Osteoblast (primary cell): ENCODE data around the gene RAB31. TPM values are rescaled to one million over a fixed set of nuclear protein-coding genes. Genes with fewer than 3 reads are reported as not detected.
"Not testable (repeated sequence)": the region's sequence is repeated elsewhere in the genome, so short reads cannot be mapped to it uniquely, and the experiment has no call there.

Experiments used
- DNase-seq: peaks from one replicate; pipeline ENCODE4 v3.0.0; 2011; ENCODE audit warnings: low spot score, mixed read lengths; ENCODE audit not compliant: insufficient read length; ENCODE audit errors: missing footprints
- H2AFZ ChIP-seq: 2 replicates; pipeline ENCODE4 v1.6.0; 2011; ENCODE audit warnings: mild to moderate bottlenecking, low read length
- H3K27ac ChIP-seq: 2 replicates; pipeline ENCODE4 v1.5.1; 2011; ENCODE audit warnings: mild to moderate bottlenecking, low read depth, low read length, moderate library complexity
- H3K27me3 ChIP-seq: 2 replicates; pipeline ENCODE4 v1.6.0; 2012; ENCODE audit warnings: mild to moderate bottlenecking, control low read depth, inconsistent platforms, low read length, moderate library complexity; ENCODE audit not compliant: insufficient read depth
- H3K36me3 ChIP-seq: 2 replicates; pipeline ENCODE4 v1.5.1; 2011; ENCODE audit warnings: mild to moderate bottlenecking, low read length, control low read depth, moderate library complexity; ENCODE audit not compliant: insufficient read depth
- H3K4me1 ChIP-seq: 2 replicates; pipeline ENCODE4 v1.5.1; 2011; ENCODE audit warnings: mild to moderate bottlenecking, low read length, control low read depth, moderate library complexity; ENCODE audit not compliant: insufficient read depth
- H3K4me2 ChIP-seq: 2 replicates; pipeline ENCODE4 v1.6.0; 2011; ENCODE audit warnings: mild to moderate bottlenecking, low read length; ENCODE audit not compliant: insufficient read depth
- H3K4me3 ChIP-seq: fragments of 200-600 bp; sonication (generic); 3 replicates; pipeline ENCODE4 v1.5.1; 2012; ENCODE audit warnings: mild to moderate bottlenecking, low read length, inconsistent platforms; ENCODE audit not compliant: insufficient read depth
- H3K79me2 ChIP-seq: 2 replicates; pipeline ENCODE4 v1.6.0; 2012; ENCODE audit warnings: mild to moderate bottlenecking, low read length, control low read depth, inconsistent platforms; ENCODE audit not compliant: insufficient read depth
- H3K9me3 ChIP-seq: 2 replicates; pipeline ENCODE4 v1.5.1; 2011; ENCODE audit warnings: low read depth, low read length, control low read depth
- H4K20me1 ChIP-seq: 2 replicates; pipeline ENCODE4 v1.6.0; 2012; ENCODE audit warnings: mild to moderate bottlenecking, low read length, control low read depth; ENCODE audit not compliant: insufficient read depth
- CTCF ChIP-seq: IDR thresholded peaks from 2 replicates; pipeline ENCODE4 v1.5.1; 2011; ENCODE audit warnings: mild to moderate bottlenecking, low read depth, low read length, moderate library complexity; ENCODE audit errors: extremely low read depth
- total RNA-seq: library from RNA; depleted of rRNA; stranded (reverse); fragments of >200 nt; gene quantifications from 2 replicates; pipeline ENCODE4 v1.2.3, GENCODE V29; 2012

Gene RAB31
- total RNA-seq, 1 donor, result 120 TPM

DNA sequence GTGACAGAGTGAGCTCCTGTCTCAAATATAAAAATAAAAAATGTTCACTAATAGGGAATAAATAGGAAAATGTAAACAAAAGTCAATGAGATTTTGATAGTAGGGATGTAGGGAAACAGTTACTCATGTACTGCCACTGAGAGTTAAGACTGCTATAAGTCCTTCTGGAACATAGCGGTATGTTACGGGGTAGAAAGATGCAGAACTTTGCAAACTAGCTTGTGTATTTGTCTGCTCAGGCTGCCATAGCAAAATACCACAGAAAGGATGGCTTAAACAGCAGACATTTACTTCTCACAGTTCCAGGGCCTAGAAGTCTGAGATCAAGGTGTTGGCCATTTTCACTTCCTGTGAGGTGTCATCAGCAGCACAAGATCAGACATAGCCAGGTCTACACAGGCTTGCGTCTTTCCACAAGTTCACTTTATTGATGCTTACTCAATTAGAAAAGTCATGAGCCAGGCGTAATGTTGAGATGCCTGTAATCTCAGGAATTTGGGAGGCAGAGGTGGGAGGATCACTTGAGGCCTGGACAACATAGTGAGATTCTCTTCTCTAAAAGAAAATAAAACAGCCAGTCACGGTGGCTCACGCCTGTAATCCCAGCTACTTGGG lies 186.5 kb downstream of the RAB31 start:
- no peak for DNase-seq
- no peaks in the 10 kb centered on the region for H3K9me3 ChIP-seq
- no peaks in the 10 kb centered on the region for H3K79me2 ChIP-seq
- no peaks in the 10 kb centered on the region for H4K20me1 ChIP-seq
- no peak overlapping the region for H3K27ac ChIP-seq
- H3K4me2 ChIP-seq, result no peak overlapping the region
- H3K4me1 ChIP-seq, result peaks cover 15% of the 10 kb centered on the region
- no peaks in the 10 kb centered on the region for H3K27me3 ChIP-seq
- no peak overlapping the region for H2AFZ ChIP-seq
- no peaks in the 10 kb centered on the region for H3K36me3 ChIP-seq
- no peak overlapping the region for H3K4me3 ChIP-seq
- no peak for TF ChIP-seq CTCF

GRCh38 chr18:9897129-9897528 lies 189.0 kb downstream of the RAB31 start:
- Histone ChIP-seq H3K36me3 (no peaks in the 10 kb centered on the region), H4K20me1 (no peaks in the 10 kb centered on the region), H3K27me3 (no peaks in the 10 kb centered on the region), H3K9me3 (no peaks in the 10 kb centered on the region), H2AFZ (no peak overlapping the region), H3K4me3 (no peak overlapping the region), H3K27ac (no peak overlapping the region), H3K4me2 (no peak overlapping the region), H3K4me1 (peaks cover 10% of the 10 kb centered on the region), H3K79me2 (no peaks in the 10 kb centered on the region)
- TF ChIP-seq CTCF, result no peak
- DNase-seq, result no peak

DNA sequence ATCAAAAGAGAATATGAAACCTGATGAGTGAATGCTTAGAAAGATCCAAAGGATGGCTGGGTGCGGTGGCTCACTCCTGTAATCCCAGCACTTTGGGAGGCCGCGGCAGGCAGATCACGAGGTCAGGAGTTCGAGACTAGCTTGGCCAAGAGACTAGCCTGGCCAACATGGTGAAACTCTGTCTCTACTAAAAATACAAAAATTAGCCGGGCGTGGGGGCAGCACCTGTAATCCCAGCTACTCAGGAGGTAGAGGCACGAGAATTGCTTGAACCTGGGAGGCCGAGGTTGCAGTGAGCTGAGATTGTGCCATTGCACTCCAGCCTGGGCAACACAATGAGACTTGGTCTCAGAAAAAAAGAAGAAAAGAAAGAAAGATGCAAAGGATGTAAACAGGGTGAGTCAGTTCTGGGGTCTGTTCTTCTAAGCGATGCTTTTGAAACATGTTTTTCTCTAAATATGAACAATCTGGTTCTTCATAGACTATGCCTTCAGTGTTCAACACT lies 189.7 kb downstream of the RAB31 start:
- not testable (repeated sequence) for H3K79me2 ChIP-seq, H3K9me3 ChIP-seq, H4K20me1 ChIP-seq, H2AFZ ChIP-seq, DNase-seq, H3K36me3 ChIP-seq, H3K4me3 ChIP-seq, H3K27ac ChIP-seq, H3K27me3 ChIP-seq, H3K4me2 ChIP-seq
- H3K4me1 ChIP-seq, result peaks cover 10% of the 10 kb centered on the region

- Histone ChIP-seq H3K27me3 (no peaks in the 10 kb centered on the region), H3K27ac (no peak overlapping the region), H2AFZ (no peak overlapping the region), H3K36me3 (no peaks in the 10 kb centered on the region), H3K4me3 (no peak overlapping the region), H4K20me1 (no peaks in the 10 kb centered on the region), H3K4me2 (no peak overlapping the region), H3K9me3 (no peaks in the 10 kb centered on the region), H3K4me1 (peaks cover 10% of the 10 kb centered on the region), H3K79me2 (no peaks in the 10 kb centered on the region)
- no peak for TF ChIP-seq CTCF
- DNase-seq, result no peak
Measured at GRCh38 chr18:9898792-9899549, 190.9 kb downstream of the RAB31 start.

GRCh38 chr18:9899550-9899930 lies 191.4 kb downstream of the RAB31 start:
- not testable (repeated sequence) for H3K4me2 ChIP-seq, H3K4me3 ChIP-seq

More at GRCh38 chr18:9899550-9899930, 191.4 kb downstream of the RAB31 start:
- H3K9me3 ChIP-seq, H3K36me3 ChIP-seq, DNase-seq, H4K20me1 ChIP-seq, H3K27me3 ChIP-seq, H2AFZ ChIP-seq, H3K27ac ChIP-seq, H3K79me2 ChIP-seq: not testable (repeated sequence)
- H3K4me1 ChIP-seq, result peaks cover 10% of the 10 kb centered on the region
